GM12878 (cell line): ENCODE results near the gene SRP68. TPM values are rescaled to one million over a fixed set of nuclear protein-coding genes. Genes with fewer than 3 reads are reported as not detected.

Experiments
- ATF3 ChIP-seq: IDR thresholded peaks from 2 replicates; pipeline ENCODE4 v1.6.1; 2011; ENCODE audit warnings: low read depth, mild to moderate bottlenecking, low read length, moderate library complexity, borderline replicate concordance; ENCODE audit errors: extremely low read depth
- CBFB ChIP-seq: IDR thresholded peaks from 2 replicates; pipeline ENCODE4 v1.6.1; 2016; ENCODE audit warnings: antibody characterized with exemption, low read depth
- JUNB ChIP-seq: IDR thresholded peaks from 2 replicates; pipeline ENCODE4 v1.6.1; 2016; ENCODE audit warnings: antibody characterized with exemption, mild to moderate bottlenecking
- NKRF ChIP-seq: fragments of 450-650 bp; conservative IDR thresholded peaks from 2 replicates; pipeline ENCODE4 v1.6.1; 2017; ENCODE audit warnings: mild to moderate bottlenecking, moderate library complexity
- SKIL ChIP-seq: fragments of 450-650 bp; IDR thresholded peaks from 2 replicates; pipeline ENCODE4 v1.6.1; 2017; ENCODE audit warnings: mild to moderate bottlenecking, low read depth, inconsistent platforms; ENCODE audit not compliant: poor library complexity, severe bottlenecking
- SUPT20H ChIP-seq: IDR thresholded peaks from 2 replicates; pipeline ENCODE4 v1.6.1; 2011; ENCODE audit warnings: low read depth, mild to moderate bottlenecking, low read length, moderate library complexity, borderline replicate concordance; ENCODE audit not compliant: control insufficient read depth
- TCF3 ChIP-seq: IDR thresholded peaks from 2 replicates; pipeline ENCODE4 v1.6.1; 2012; ENCODE audit warnings: low read depth, mild to moderate bottlenecking, low read length, borderline replicate concordance; ENCODE audit not compliant: insufficient read depth
- WRNIP1 ChIP-seq: IDR thresholded peaks from 2 replicates; pipeline ENCODE4 v1.6.1; 2011; ENCODE audit warnings: low read depth, low read length, improper control_type of control experiment, borderline replicate concordance
- polyA plus RNA-seq, 11 experiments: library from polyadenylated mRNA; depleted of rRNA in 4 of 11; unstranded in 6 of 11; stranded (reverse) in 5 of 11; fragments of >200 nt; fragmentation: Nextera tagmentation in 4 of 11; fragmentation: Illumina TruSeq in 1 of 11; extraction: Ambion mirVana in 4 of 11; extraction: Trizol in 1 of 11; gene quantifications; 1 replicate in 1 of 11; 2 replicates in 10 of 11; pipeline versions ENCODE4 v1.2.1 to v1.2.3, GENCODE V29; 2011 to 2016; ENCODE audit warnings: inconsistent platforms in 2 of 11, missing spikeins in 2 of 11, low read depth in 1 of 11
- total RNA-seq, 4 experiments: library from RNA; depleted of rRNA in 3 of 4; stranded (reverse); fragments of >200 nt in 3 of 4; fragmentation: Illumina TruSeq in 1 of 4; extraction: Trizol in 1 of 4; gene quantifications; 2 replicates each; pipeline versions ENCODE4 v1.2.1 to v1.2.3, GENCODE V29; 2013 to 2021

The SRP68 gene
- total and polyA plus RNA-seq, 10 of the 15 experiments (the other 5 are each of a cell fraction or from before 2014, with no cell fraction given): 24.7 to 89.7 (median 62.7) TPM

GRCh38 chr17:76089680-76090516 lies 17.6 kb upstream of the SRP68 start (continued):
- TF ChIP-seq SKIL: no peak
- TF ChIP-seq CBFB: no peak
- TF ChIP-seq TCF3: no peak
- TF ChIP-seq NKRF: no peak
- TF ChIP-seq SUPT20H: no peak
- TF ChIP-seq JUNB: no peak
- no peak for TF ChIP-seq ATF3
- no peak for TF ChIP-seq WRNIP1
